K562 (cell line): ENCODE measurements around the gene ESD. TPM values are rescaled to one million over a fixed set of nuclear protein-coding genes. Genes with fewer than 3 reads are reported as not detected.

ENCODE experiments used
- CHCHD3 ChIP-seq: fragments of 250-450 bp; sonication (Bioruptor Pico); IDR thresholded peaks from 2 replicates; pipeline ENCODE4 v2.1.2; 2022; ENCODE audit warnings: mild to moderate bottlenecking
- FIP1L1 ChIP-seq: fragments of 200-400 bp; formaldehyde crosslinking; IDR thresholded peaks from 2 replicates; pipeline ENCODE4 v1.6.1; 2018; ENCODE audit warnings: mild to moderate bottlenecking, low read depth, low read length; ENCODE audit not compliant: poor library complexity, severe bottlenecking
- GABPA ChIP-seq: fragments of 200-800 bp; sonication (Bioruptor generic); conservative IDR thresholded peaks from 2 replicates; pipeline ENCODE4 v1.6.1; 2016; ENCODE audit warnings: low read depth, missing genetic modification characterization, missing compliant biosample characterization
- HNRNPL ChIP-seq: fragments of 200-400 bp; formaldehyde crosslinking; IDR thresholded peaks from 2 replicates; pipeline ENCODE4 v1.6.1; 2017; ENCODE audit warnings: low read depth, mild to moderate bottlenecking, low read length
- MBD2 ChIP-seq: sonication (generic); IDR thresholded peaks from 2 replicates; pipeline ENCODE4 v1.6.1; 2016; ENCODE audit warnings: low read depth, borderline replicate concordance
- MCM3 ChIP-seq: fragments of 450-650 bp; IDR thresholded peaks from 2 replicates; pipeline ENCODE4 v1.6.1; 2016
- POLR3A ChIP-seq: IDR thresholded peaks from 2 replicates; pipeline ENCODE4 v1.6.1; 2011; ENCODE audit warnings: borderline replicate concordance, mild to moderate bottlenecking, moderate library complexity; ENCODE audit not compliant: insufficient read length, insufficient read depth; ENCODE audit errors: extremely low read depth
- SRSF3 ChIP-seq: fragments of 200-400 bp; formaldehyde crosslinking; IDR thresholded peaks from 2 replicates; pipeline ENCODE4 v1.6.1; 2016; ENCODE audit warnings: mild to moderate bottlenecking, low read length, moderate library complexity; ENCODE audit not compliant: insufficient read depth
- STAT5A ChIP-seq: IDR thresholded peaks from 2 replicates; pipeline ENCODE4 v1.6.1; 2012; ENCODE audit warnings: low read length, inconsistent platforms, borderline replicate concordance
- TBP ChIP-seq: optimal IDR thresholded peaks from 2 replicates; pipeline ENCODE3; 2011; ENCODE audit warnings: low read depth, low read length, improper control_type of control experiment
- ZBTB17 ChIP-seq: fragments of 450-650 bp; formaldehyde crosslinking; IDR thresholded peaks from 2 replicates; pipeline ENCODE4 v1.4.0; 2020; ENCODE audit warnings: mild to moderate bottlenecking
- ZNF253 ChIP-seq: fragments of 250-450 bp; sonication (Bioruptor Pico); conservative IDR thresholded peaks from 2 replicates; pipeline ENCODE4 v1.6.1; 2021; ENCODE audit warnings: mild to moderate bottlenecking
- ZNF3 ChIP-seq: fragments of 250-450 bp; sonication (Bioruptor Pico); IDR thresholded peaks from 2 replicates; pipeline ENCODE4 v1.5.0; 2021; ENCODE audit warnings: mild to moderate bottlenecking, moderate library complexity
- ZNF586 ChIP-seq: fragments of 450-650 bp; formaldehyde crosslinking; conservative IDR thresholded peaks from 2 replicates; pipeline ENCODE4 v1.4.0; 2020; ENCODE audit warnings: mild to moderate bottlenecking, moderate library complexity
- polyA plus RNA-seq, 8 experiments: library from polyadenylated mRNA; depleted of rRNA in 4 of 8; stranded (reverse) in 5 of 8; unstranded in 3 of 8; fragments of >200 nt; fragmentation: Nextera tagmentation in 2 of 8; fragmentation: Illumina TruSeq in 1 of 8; extraction: Ambion mirVana in 2 of 8; extraction: Trizol in 1 of 8; gene quantifications; 2 replicates each; pipeline versions ENCODE4 v1.2.1 to v1.2.3, GENCODE V29; 2011 to 2014; ENCODE audit warnings: inconsistent platforms in 1 of 8, missing spikeins in 1 of 8
- total RNA-seq, 7 experiments: library from RNA; depleted of rRNA in 6 of 7; stranded (reverse); fragments of >200 nt in 6 of 7; fragmentation: Illumina TruSeq in 2 of 7; extraction: Trizol in 2 of 7; gene quantifications; 2 replicates each; pipeline versions ENCODE4 v1.2.1 to v1.2.3, GENCODE V29; 2011 to 2021; ENCODE audit warnings: low replicate concordance in 1 of 7
- TF ChIP-seq, protein P1 (sequence below): fragments of 450-650 bp; IDR thresholded peaks from 2 replicates; pipeline ENCODE4 v1.6.1; 2016; ENCODE audit warnings: borderline replicate concordance
- TF ChIP-seq, protein P2 (sequence below): sonication (generic); formaldehyde crosslinking; IDR thresholded peaks from 2 replicates; pipeline ENCODE4 v1.8.0; 2023; ENCODE audit warnings: mild to moderate bottlenecking, missing genetic modification reagents
- TF ChIP-seq, protein P3 (sequence below): fragments of 250-450 bp; sonication (Bioruptor Pico); IDR thresholded peaks from 2 replicates; pipeline ENCODE4 v1.8.0; 2021; ENCODE audit warnings: moderate library complexity, mild to moderate bottlenecking, inconsistent platforms
- TF ChIP-seq, protein P4 (sequence below): sonication (generic); formaldehyde crosslinking; IDR thresholded peaks from 2 replicates; pipeline ENCODE4 v1.8.1; 2022; ENCODE audit warnings: missing genetic modification reagents

The ESD gene
- total and polyA plus RNA-seq, 9 of the 15 experiments (the other 6 are each of a cell fraction or from before 2014, with no cell fraction given): 88.9 to 402 (median 232) TPM

DNA sequence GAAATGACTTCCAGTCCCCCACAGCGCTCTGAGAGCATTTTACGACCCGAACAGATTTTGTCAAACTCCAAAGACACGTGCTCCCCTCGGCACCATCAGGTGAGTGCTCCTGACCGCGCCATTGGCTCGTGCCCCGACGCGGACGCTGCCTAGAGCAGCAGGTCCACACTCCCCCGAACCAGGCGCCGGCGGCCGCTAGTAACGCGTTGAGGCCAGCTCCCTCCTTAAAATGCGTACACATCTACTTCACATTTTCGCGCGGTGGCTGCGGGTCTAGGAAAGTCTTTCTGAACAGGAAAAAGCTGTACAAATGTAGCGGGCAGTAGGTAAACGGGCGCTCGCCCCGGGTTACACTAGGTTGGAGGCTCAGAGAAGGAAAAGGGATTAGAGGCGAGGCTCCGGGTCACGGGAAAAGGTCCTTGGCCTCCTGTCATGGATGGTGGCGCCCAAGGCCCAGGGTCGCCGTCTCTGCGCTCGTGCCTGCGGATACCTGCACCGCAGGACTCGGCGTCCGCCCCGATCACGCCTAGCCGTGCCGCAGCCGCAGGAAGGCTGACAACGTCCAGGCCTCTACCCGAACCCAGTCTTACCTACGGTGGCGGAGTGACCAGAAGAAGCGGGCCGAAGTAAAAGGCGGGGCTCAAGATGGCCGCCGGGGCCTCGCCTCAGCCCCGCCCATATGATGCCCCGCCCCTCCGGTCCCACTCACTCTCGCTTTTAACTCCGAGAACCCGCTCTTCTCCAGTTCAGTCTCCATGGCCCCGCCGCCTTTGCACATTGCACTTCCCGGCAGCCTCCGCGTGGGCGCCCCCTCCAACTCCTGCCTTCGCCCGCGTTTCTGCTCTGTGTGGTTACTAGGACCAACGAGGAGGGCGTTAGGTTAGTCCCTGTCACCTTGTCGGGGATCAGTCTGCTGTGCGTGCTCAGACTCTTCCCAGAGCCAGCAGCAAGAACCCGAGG is at the start of gene ESD (continued):
- TF ChIP-seq ZBTB17 (CRISPR knock-in tag): no peak
- TF ChIP-seq, protein P1, sequence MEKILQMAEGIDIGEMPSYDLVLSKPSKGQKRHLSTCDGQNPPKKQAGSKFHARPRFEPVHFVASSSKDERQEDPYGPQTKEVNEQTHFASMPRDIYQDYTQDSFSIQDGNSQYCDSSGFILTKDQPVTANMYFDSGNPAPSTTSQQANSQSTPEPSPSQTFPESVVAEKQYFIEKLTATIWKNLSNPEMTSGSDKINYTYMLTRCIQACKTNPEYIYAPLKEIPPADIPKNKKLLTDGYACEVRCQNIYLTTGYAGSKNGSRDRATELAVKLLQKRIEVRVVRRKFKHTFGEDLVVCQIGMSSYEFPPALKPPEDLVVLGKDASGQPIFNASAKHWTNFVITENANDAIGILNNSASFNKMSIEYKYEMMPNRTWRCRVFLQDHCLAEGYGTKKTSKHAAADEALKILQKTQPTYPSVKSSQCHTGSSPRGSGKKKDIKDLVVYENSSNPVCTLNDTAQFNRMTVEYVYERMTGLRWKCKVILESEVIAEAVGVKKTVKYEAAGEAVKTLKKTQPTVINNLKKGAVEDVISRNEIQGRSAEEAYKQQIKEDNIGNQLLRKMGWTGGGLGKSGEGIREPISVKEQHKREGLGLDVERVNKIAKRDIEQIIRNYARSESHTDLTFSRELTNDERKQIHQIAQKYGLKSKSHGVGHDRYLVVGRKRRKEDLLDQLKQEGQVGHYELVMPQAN: peak; percentile 30; the same call in 1 of the 2 replicates
- TF ChIP-seq TBP: peak; percentile 82
- no peak for TF ChIP-seq STAT5A
- no peak for TF ChIP-seq ZNF3 (CRISPR knock-in tag)
- TF ChIP-seq MBD2: no peak
- no peak for TF ChIP-seq FIP1L1
- no peak for TF ChIP-seq HNRNPL
- no peak for TF ChIP-seq ZNF253 (CRISPR knock-in tag)
- TF ChIP-seq GABPA (tag): no peak; the same call in 1 of the 2 replicates
- TF ChIP-seq MCM3: no peak
- no peak for TF ChIP-seq CHCHD3 (CRISPR knock-in tag)
- TF ChIP-seq, protein P2, sequence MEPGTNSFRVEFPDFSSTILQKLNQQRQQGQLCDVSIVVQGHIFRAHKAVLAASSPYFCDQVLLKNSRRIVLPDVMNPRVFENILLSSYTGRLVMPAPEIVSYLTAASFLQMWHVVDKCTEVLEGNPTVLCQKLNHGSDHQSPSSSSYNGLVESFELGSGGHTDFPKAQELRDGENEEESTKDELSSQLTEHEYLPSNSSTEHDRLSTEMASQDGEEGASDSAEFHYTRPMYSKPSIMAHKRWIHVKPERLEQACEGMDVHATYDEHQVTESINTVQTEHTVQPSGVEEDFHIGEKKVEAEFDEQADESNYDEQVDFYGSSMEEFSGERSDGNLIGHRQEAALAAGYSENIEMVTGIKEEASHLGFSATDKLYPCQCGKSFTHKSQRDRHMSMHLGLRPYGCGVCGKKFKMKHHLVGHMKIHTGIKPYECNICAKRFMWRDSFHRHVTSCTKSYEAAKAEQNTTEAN (CRISPR knock-in tag): no peak
- TF ChIP-seq, protein P3, sequence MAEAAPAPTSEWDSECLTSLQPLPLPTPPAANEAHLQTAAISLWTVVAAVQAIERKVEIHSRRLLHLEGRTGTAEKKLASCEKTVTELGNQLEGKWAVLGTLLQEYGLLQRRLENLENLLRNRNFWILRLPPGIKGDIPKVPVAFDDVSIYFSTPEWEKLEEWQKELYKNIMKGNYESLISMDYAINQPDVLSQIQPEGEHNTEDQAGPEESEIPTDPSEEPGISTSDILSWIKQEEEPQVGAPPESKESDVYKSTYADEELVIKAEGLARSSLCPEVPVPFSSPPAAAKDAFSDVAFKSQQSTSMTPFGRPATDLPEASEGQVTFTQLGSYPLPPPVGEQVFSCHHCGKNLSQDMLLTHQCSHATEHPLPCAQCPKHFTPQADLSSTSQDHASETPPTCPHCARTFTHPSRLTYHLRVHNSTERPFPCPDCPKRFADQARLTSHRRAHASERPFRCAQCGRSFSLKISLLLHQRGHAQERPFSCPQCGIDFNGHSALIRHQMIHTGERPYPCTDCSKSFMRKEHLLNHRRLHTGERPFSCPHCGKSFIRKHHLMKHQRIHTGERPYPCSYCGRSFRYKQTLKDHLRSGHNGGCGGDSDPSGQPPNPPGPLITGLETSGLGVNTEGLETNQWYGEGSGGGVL (CRISPR knock-in tag): no peak
- no peak for TF ChIP-seq ZNF586 (CRISPR knock-in tag)
- TF ChIP-seq SRSF3: no peak
- TF ChIP-seq POLR3A: no peak
- TF ChIP-seq, protein P4, sequence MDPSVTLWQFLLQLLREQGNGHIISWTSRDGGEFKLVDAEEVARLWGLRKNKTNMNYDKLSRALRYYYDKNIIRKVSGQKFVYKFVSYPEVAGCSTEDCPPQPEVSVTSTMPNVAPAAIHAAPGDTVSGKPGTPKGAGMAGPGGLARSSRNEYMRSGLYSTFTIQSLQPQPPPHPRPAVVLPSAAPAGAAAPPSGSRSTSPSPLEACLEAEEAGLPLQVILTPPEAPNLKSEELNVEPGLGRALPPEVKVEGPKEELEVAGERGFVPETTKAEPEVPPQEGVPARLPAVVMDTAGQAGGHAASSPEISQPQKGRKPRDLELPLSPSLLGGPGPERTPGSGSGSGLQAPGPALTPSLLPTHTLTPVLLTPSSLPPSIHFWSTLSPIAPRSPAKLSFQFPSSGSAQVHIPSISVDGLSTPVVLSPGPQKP (CRISPR knock-in tag): no peak
